ENCODE data around the gene SNPH. TPM values are rescaled to one million over a fixed set of nuclear protein-coding genes. Genes with fewer than 3 reads are reported as not detected.
A peak's percentile ranks its signal among the peaks of the same experiment; 100 is the strongest.

SNPH gene
- total RNA-seq, 1 donor from 2014 or later, result 10.4 TPM

GRCh38 chr20:1225783-1226654 lies 40.1 kb upstream of the SNPH start, which contains the start of gene RAD21L1:
TSS of gene RAD21L1 (plus strand) at chr20:1226044. CDS start at chr20:1228454, 2,410 bp downstream.
- peaks cover 5 to 6% of the 10 kb centered on the region in 2 donors for H3K4me1 ChIP-seq
- peak within 1 kb of the TSS; percentile 60 to 80 for H3K4me3 ChIP-seq
- intact Hi-C loops (cut with DNase I), result no loop called here
- no peaks in the 10 kb centered on the region for H3K9me3 ChIP-seq
- no peak within 1 kb of the TSS for H3K27ac ChIP-seq
- peak in 1 of 2 donors; percentile 70 for DNase-seq (ENCODE audit: low spot score in 2 of 2)
- no peak for TF ChIP-seq CTCF (IDR thresholded peaks at IDR 0.05)
- H3K27me3 ChIP-seq, result peaks cover 5% of the 10 kb centered on the region
- no peaks in the 10 kb centered on the region for H3K36me3 ChIP-seq

- peaks cover 5% of the 10 kb centered on the region for H3K27me3 ChIP-seq
Measured at GRCh38 chr20:1229541-1229940, 36.6 kb upstream of the SNPH start.

GRCh38 chr20:1232286-1233111 lies 33.6 kb upstream of the SNPH start:
- no peaks in the 10 kb centered on the region for H3K4me1 ChIP-seq
- H3K36me3 ChIP-seq, result no peaks in the 10 kb centered on the region
- no peak overlapping the region for H3K4me3 ChIP-seq
- no peak for TF ChIP-seq CTCF (IDR thresholded peaks at IDR 0.05)
- peaks cover 5% of the 10 kb centered on the region for H3K27me3 ChIP-seq
- no peak overlapping the region for H3K27ac ChIP-seq
- no peak for DNase-seq (ENCODE audit: low spot score in 2 of 2)
- intact Hi-C loops (cut with DNase I), result no loop called here
- H3K9me3 ChIP-seq, result no peaks in the 10 kb centered on the region

More at GRCh38 chr20:1229541-1229940, 36.6 kb upstream of the SNPH start:
- H3K4me3 ChIP-seq, result no peak overlapping the region
- intact Hi-C loops (cut with DNase I), result no loop called here
- H3K27ac ChIP-seq, result no peak overlapping the region
- H3K9me3 ChIP-seq, result no peaks in the 10 kb centered on the region
- DNase-seq (ENCODE audit: low spot score in 2 of 2), result no peak
- peaks cover 5 to 6% of the 10 kb centered on the region in 2 donors for H3K4me1 ChIP-seq
- no peaks in the 10 kb centered on the region for H3K36me3 ChIP-seq
- no peak for TF ChIP-seq CTCF (IDR thresholded peaks at IDR 0.05)

GRCh38 chr20:1240549-1240948 lies 25.5 kb upstream of the SNPH start:
- no peaks in the 10 kb centered on the region for H3K4me1 ChIP-seq
- H3K27ac ChIP-seq, result no peak overlapping the region
- H3K36me3 ChIP-seq, result no peaks in the 10 kb centered on the region
- no peak for TF ChIP-seq CTCF (IDR thresholded peaks at IDR 0.05)
- no peak overlapping the region for H3K4me3 ChIP-seq
- intact Hi-C loops (cut with DNase I), result no loop called here
- H3K27me3 ChIP-seq, result no peaks in the 10 kb centered on the region
- DNase-seq (ENCODE audit: low spot score in 2 of 2), result no peak
- H3K9me3 ChIP-seq, result no peaks in the 10 kb centered on the region

- Histone ChIP-seq H3K4me1 (no peaks in the 10 kb centered on the region), H3K27me3 (no peaks in the 10 kb centered on the region), H3K36me3 (no peaks in the 10 kb centered on the region), H3K9me3 (no peaks in the 10 kb centered on the region), H3K27ac (no peak overlapping the region), H3K4me3 (no peak overlapping the region)
- DNase-seq (ENCODE audit: low spot score in 2 of 2), result no peak
- intact Hi-C loops (cut with DNase I), result no loop called here
- no peak for TF ChIP-seq CTCF (IDR thresholded peaks at IDR 0.05)
Measured at GRCh38 chr20:1241456-1241855, 24.6 kb upstream of the SNPH start.
